ENCODE data around the gene PRR12. TPM values are rescaled to one million over a fixed set of nuclear protein-coding genes. Genes with fewer than 3 reads are reported as not detected.

Gene PRR12
- total RNA-seq, 1 donor from 2014 or later = 2.0 TPM

GRCh38 chr19:49645592-49645991 is 54.6 kb downstream of the PRR12 start:
- no peak for DNase-seq (ENCODE audit: low read depth, low spot score)

- no peak for DNase-seq (ENCODE audit: low read depth, low spot score)
Measured at GRCh38 chr19:49645995-49646394, 55.0 kb downstream of the PRR12 start.

- DNase-seq (ENCODE audit: low read depth, low spot score) = no peak
Measured at GRCh38 chr19:49646586-49646985, 55.6 kb downstream of the PRR12 start.

- no peak for DNase-seq (ENCODE audit: low read depth, low spot score)
Measured at GRCh38 chr19:49651029-49651819, 60.2 kb downstream of the PRR12 start.

GRCh38 chr19:49651820-49652550 is 61.0 kb downstream of the PRR12 start:
- DNase-seq (ENCODE audit: low read depth, low spot score) = no peak

- no peak for DNase-seq (ENCODE audit: low read depth, low spot score)
Measured at GRCh38 chr19:49652551-49653465, 61.8 kb downstream of the PRR12 start.

GRCh38 chr19:49653466-49653806 is 62.5 kb downstream of the PRR12 start:
- no peak for DNase-seq (ENCODE audit: low read depth, low spot score)

- DNase-seq (ENCODE audit: low read depth, low spot score) = no peak
Measured at GRCh38 chr19:49654581-49654980, 63.6 kb downstream of the PRR12 start.

GRCh38 chr19:49655570-49656455 is 64.8 kb downstream of the PRR12 start:
- DNase-seq (ENCODE audit: low read depth, low spot score) = no peak

GRCh38 chr19:49656456-49657109 is 65.6 kb downstream of the PRR12 start:
- no peak for DNase-seq (ENCODE audit: low read depth, low spot score)

GRCh38 chr19:49657493-49658138 is 66.6 kb downstream of the PRR12 start:
- DNase-seq (ENCODE audit: low read depth, low spot score) = no peak

- no peak for DNase-seq (ENCODE audit: low read depth, low spot score)
Measured at GRCh38 chr19:49658139-49658517, 67.1 kb downstream of the PRR12 start.

GRCh38 chr19:49658566-49659442 is 67.8 kb downstream of the PRR12 start:
- DNase-seq (ENCODE audit: low read depth, low spot score) = no peak

GRCh38 chr19:49660338-49660961 is 69.5 kb downstream of the PRR12 start:
- DNase-seq (ENCODE audit: low read depth, low spot score) = no peak

GRCh38 chr19:49662011-49662410 is 71.0 kb downstream of the PRR12 start:
- no peak for DNase-seq (ENCODE audit: low read depth, low spot score)

- no peak for DNase-seq (ENCODE audit: low read depth, low spot score)
Measured at GRCh38 chr19:49663224-49663623, 72.2 kb downstream of the PRR12 start.

- no peak for DNase-seq (ENCODE audit: low read depth, low spot score)
Measured at GRCh38 chr19:49664171-49665035, 73.4 kb downstream of the PRR12 start.

- DNase-seq (ENCODE audit: low read depth, low spot score) = no peak
Measured at GRCh38 chr19:49665036-49665350, 74.0 kb downstream of the PRR12 start.

Data from pulmonary artery endothelial cell (primary cell).